ENCODE results near the gene CLCA2.
"Not testable (repeated sequence)": the region's sequence is repeated elsewhere in the genome, so short reads cannot be mapped to it uniquely, and the experiment has no call there.

CLCA2 gene

DNA sequence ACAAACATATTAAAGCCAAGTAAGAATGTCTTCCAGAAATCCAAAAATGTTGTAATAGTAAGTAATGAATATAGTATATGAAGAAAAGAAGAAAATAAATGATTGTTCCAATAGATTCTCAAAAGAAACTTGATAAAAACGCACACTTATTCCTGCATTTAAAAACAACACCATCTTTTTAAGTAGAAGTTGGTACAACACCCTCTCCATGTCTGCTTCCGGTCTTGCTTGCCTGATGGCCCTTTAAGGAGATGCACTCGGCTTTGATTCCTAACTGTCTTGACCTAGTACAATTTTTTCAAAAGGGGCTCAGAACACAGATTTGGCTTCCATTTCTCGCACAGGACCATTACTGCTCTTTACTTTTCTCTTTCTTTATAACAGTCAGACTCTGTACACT is 53.7 kb downstream of the CLCA2 start:
- DNase-seq (ENCODE audit: low read depth): no peak

DNA sequence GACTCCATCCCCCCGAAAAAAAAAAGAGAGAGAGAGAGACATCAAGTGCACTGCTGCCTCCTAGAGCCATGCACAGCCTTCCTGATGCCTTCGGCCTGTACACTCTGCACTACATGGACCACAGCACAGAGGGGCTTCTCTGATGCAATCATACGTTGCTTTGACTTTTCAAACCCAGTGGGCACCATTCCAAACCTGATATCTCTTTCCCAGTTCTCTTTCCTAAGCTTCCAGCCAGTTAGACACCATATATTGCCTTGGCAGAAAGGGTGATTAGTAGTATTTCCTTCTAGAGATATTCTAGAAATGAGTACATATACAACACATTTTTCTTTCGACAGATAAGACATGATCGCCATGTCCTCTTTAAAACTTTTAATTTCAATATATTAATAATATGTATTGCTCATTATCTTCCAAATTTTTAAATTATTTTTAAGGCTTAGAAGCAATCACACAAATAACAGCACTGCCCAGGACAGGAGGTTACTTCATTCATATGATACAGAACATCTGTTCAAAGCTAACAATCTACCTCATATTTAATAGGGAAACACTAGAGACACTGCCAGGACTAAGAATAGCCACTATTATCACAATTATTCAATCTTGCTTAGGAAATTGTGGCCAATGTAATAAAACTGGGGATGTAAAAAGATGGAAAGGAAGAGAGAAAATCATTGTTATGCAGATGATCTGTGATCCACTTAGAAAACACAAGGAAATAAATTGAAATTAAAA is 54.6 kb downstream of the CLCA2 start:
- no peak for DNase-seq (ENCODE audit: low read depth)

DNA sequence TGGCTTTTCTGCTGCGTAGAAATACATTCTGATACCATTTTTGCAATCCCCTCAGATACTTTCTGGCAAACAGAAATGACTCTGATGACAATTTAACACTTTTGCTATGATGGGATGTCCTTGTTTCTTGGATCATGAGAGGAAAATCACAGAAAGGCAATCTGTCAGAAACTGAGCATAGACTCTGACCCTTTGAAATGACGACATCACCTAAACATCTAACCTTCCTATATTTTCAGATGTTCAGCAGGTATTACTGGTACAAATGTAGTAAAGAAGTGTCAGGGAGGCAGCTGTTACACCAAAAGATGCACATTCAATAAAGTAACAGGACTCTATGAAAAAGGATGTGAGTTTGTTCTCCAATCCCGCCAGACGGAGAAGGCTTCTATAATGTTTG is 58.0 kb downstream of the CLCA2 start:
- no peak for DNase-seq (ENCODE audit: low read depth)

DNA sequence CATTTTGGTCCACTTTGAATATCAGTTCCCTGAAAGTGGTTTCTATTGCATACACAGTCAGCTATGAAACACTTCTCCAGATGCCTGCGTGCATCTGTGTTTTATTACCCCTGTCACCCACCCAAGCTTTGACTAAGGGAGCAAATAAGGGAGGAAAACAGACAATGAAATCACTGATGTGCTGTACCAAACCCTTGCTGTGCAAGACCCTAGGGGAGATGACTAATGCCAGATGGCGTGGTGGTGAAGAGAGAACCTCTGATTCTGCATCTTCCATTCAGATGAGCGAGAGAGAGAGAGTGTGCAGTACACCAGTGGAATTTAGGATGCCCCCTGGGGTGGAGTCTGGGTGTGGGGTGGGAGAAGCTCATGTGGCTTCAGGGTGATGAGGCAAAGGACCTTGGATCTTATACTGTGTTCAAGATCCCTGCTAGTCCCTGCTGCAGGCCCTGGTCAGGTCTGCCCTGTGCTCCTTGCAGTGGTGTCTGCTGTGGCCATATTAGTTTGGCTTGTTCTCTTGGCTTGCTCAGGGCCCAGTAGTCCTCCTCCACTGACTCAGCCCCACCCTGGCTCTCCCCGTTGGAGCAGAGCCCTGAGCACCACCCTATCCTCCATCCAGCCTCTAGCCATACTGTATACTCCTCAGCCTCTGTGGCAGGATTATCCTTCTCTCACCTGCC is 63.3 kb downstream of the CLCA2 start:
- DNase-seq (ENCODE audit: low read depth): peak; percentile 95

DNA sequence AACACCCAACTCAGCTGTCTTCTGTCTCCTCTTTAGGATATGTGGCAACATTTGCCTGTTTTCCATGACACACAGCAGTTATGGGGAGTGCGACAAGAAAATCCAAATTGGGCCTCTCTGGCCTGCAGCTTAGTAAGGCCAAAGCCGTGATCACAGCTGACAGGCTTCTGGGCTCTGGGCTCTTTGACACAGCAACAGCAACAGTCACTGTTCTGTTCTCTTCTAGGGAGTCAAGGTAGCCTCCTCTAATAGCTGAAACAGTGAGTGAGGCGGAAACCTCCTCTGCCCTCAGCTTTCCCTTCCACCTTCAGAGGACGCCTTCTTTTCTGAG is 63.8 kb downstream of the CLCA2 start:
- DNase-seq (ENCODE audit: low read depth): no peak

DNA sequence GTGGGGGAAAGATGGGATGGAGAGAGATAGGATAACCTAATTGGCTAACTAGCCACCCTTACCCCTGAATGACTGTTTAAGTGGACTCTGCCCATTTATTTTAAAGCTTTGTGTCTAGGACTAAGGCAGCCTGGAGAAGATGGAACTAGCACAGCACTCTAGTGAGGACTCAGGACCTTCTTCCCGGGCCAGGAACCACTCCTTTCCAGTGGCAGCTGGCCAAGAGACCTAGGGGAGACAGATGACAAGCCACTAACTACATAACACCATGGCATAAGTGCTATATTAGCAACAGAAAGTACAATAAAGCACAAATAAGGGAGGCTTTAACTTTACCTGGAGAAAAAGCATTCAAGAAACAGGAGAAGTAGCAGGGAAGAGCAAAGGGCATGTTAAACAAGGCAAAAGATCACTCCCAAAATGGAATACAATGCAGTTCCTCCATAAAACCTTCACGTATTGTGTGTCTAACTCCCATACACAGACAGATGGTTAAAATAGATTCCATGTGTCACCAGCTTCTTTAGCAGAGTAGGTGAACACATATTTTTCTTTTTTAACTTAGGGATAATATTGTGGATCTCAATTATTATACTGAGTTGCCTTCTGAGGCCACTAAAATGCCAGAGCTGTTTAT is 65.4 kb downstream of the CLCA2 start:
- DNase-seq (ENCODE audit: low read depth): no peak

DNA sequence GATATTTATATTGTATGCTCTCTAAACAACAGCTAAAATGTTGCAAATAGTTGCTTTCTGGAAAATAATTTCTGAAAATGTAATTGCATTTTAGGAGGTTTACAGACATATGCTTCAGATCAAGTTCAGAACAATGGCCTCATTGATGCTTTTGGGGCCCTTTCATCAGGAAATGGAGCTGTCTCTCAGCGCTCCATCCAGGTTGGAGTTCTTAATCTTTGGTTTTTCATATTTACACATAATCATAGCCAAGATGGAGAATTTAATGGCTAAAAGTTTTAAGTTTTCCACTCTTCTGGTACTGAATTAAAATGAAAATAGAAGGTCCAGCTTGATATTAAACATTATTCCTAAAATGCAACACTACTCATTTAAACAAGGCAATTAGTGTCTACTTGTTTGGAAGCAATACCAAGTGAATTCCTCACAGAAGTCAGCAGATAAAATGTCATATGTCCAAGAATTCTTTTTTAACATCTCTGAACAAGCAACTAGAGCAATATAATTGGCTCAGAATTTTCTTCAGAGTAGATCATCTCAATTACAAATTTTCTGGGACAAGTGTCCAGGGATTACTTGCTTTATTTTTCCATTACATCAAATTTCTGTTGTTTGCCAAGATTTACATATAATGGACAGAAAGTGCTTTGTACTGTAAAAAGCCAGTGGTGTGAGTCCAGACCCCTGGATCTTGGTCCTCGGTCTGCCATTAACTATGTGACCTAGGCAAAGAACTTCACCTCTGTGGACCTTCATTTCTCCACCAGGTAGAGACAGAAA is 67.4 kb downstream of the CLCA2 start:
- DNase-seq (ENCODE audit: low read depth): no peak

DNA sequence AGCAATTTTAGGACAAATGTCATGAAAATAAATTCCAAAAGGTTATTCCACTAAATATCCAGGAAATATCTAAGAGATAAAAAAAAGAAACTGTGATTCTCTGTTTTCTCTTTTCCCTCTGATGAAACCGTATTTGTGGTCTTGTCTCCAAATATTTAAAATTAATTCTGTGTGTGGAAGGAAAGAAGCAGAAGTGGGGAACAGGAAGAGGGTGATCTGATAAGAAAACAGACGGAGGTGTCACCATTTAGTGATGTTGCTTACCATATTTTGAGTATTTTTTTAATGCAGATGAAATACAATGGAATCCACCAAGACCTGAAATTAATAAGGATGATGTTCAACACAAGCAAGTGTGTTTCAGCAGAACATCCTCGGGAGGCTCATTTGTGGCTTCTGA is 74.3 kb downstream of the CLCA2 start:
- DNase-seq (ENCODE audit: low read depth): no peak

DNA sequence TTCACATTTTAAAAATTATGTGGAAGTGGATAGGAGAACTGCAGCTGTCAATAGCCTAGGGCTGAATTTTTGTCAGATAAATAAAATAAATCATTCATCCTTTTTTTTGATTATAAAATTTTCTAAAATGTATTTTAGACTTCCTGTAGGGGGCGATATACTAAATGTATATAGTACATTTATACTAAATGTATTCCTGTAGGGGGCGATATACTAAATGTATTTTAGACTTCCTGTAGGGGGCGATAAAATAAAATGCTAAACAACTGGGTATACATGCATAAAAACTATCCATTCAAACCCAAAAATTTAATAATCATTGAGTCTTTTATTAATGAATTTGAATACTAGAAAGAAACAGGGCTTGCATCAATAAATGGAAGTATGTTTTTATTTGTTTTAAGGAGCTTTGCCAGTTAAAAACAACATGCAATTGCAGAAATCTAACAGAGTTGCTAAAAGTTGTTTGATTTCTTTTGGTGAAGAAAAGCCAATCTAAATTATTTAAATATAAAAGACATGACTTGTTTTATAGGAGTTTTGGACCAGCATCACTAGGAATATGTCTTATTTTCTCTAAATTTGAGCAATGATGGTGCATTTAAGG is 76.1 kb downstream of the CLCA2 start:
- DNase-seq (ENCODE audit: low read depth): peak; percentile 38

DNA sequence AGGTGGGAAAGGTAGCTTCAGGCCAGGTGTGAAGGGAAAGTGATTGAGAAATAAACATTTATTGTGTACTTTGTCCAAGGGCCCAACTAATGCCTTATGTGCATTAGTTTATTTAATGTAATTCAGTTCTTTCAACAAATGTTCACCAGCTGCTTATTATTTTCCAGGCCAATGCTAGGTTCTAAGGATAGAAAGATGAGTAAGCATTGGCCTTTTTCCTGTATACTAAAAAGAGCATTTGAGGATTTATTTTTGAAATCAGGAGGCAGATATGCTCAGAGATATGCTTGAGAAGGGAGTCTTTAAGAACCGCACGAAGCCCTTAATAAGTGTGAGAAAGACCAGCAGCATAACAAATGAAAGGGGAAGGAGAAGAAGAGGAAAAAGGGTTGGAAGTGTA is 76.7 kb downstream of the CLCA2 start:
- DNase-seq (ENCODE audit: low read depth): no peak

DNA sequence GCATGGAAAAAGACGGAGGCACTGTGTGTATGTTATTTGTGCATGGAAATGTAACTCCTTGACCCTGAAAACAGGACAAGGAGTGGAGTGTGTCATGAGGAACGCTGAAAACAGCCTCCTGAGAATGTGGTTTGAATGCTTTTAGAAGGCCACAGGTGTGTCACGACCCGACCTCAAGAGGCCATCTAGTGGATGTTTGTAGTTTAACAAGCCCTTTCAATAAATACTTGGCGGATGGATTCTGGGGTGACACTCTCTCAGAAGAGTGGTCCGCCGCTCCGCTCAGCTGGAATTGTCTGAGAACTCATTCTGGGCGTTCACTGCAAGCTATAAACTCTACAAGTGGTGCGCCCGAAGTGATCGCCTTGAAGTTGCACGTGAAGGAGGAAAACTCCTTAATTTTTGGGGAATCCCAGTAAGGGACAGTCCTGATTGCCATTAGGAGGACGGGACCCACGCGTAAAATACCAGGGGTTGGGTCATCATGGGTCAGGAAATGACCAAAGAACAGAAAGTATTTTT is 78.2 kb downstream of the CLCA2 start:
- not testable (repeated sequence) for DNase-seq (ENCODE audit: low read depth)

DNA sequence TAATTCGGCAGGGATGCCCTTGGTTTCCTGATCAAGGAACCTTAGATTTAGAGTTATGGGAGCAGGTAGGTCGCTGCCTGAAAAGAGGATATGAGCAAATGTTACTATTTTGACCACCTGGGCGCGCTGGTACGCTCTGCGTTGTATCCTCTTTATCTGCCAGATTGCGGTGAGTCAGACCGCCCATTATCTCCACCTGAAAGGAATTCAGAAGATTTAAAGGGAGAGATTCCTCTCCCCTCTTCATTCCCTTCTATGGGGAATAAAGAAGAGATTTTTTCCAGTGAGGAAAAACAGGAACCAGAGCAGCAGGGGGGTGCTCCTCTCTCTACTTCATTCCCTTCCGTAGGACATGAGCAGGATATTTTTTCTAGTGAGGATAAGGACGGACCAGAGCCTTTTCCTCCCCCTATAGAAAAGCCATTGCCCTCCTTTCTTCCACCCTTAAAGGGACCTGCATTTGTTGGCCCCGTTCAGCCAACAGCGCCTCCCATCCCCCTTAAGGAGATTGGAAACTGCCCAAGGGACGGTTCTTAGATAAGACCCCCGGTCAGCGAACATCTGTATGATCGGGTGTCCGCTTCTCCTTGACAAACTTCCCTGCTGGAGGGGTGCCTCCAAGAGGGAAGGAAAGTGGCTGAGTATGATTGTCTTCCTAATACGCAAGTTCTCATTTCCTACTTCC is 78.9 kb downstream of the CLCA2 start:
- DNase-seq (ENCODE audit: low read depth): no peak

DNA sequence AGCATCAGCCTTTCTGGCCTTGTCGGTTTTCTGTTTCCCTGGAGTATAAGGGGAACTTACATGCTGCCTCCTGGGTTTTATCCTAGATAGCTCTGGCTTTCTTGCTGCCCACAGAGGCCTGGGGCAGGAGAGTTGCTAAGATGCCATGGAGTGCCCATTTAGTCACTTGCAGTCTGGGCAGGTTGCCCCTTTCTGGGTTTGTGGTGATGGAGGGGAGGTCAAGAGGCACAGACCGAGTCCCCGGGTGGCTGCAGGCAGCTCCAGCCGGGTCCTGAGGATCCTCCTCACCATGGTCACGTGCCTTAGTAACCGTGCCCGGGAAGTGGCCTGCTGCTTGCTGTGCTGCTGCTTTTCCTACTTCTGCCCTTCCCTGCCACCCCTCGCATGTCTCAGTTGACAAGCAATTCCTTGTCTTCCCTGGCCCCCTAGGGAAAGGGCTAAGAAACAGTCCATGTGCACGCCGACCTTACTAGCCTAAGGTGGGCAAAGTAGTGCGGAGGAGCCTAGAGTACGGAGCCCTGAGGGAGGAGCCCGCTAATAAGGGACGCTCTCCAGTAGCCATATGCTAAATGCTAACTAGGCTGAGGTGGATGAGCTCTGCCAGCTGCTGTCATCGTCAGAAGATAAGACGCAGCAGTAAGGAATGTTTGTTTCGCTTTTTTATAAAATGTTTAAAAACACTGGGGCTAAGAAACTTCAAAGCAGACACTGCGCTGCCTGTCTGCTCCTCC is 79.6 kb downstream of the CLCA2 start:
- DNase-seq (ENCODE audit: low read depth): peak; percentile 23

DNA sequence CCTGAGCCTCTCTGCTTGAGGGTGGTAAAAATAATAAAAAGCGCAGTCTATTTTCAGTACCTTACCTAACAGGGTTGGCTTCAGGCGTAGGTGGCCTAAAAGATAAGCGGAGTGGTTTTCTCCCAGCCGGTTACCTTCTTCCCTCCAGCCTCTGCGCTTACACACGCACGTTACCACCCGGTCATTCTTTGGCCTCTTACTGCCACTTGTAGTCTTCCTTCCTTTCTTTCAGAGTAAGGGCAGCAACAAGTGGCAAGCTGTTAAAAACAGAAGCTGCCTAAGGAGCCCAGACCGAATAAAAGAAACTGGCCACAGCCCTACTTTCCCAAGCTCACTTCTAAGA is 80.1 kb downstream of the CLCA2 start:
- no peak for DNase-seq (ENCODE audit: low read depth)

DNA sequence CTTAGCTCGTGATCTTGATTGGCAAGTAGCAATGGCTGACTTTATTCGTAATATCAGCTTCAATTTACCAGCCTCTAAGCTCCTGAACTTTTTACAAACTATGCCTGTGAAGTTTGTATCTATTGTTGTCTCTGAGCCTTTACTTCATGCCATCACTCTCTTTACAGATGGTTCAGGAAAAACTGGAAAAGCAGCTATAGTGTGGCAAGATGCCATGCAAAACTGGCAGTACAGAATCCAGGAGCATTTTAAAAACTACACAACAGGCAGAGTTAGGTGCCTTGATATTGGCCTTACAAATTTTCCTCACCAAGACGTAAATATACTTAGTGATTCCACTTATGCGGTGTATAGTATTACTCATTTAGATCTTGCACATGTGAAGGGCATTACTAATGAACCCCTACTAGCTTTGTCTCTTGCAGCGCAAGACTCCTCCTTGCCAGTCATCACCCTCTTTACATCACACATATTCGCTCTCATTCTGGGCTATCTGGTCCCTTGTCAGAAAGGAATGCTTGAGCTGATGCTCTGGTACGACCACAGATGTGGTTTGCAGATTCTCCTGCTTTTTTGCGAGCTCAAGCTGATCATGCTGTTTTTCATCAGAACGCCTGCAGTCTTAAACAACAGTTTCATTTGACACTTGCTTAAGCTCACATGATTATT is 81.1 kb downstream of the CLCA2 start:
- DNase-seq (ENCODE audit: low read depth): peak; percentile 54

DNA sequence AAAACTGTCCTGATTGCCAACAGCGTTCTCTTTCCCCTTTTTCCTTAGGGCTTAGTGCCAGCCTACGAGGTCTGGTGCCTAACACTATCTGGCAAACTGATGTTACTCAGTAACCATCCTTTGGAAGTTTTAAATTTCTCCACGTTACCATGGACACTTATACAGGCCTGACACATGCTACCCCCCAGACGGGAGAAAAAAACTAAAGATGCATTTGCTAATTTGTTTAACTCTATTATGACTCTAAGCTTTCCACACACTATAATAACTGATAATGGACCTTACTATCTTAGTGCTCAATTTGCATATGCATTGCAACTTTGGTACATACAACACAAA is 81.6 kb downstream of the CLCA2 start:
- DNase-seq (ENCODE audit: low read depth): no peak

Measured in EH (cell line).